GM21515 (cell line): Measurements from ENCODE around the gene ZNF827.

ENCODE experiments used
- ATAC-seq: cut with Tn5 transposase; IDR thresholded peaks from one replicate; pipeline ENCODE4 v1.9.1; 2021; ENCODE audit not compliant: unreplicated experiment

Gene ZNF827

DNA sequence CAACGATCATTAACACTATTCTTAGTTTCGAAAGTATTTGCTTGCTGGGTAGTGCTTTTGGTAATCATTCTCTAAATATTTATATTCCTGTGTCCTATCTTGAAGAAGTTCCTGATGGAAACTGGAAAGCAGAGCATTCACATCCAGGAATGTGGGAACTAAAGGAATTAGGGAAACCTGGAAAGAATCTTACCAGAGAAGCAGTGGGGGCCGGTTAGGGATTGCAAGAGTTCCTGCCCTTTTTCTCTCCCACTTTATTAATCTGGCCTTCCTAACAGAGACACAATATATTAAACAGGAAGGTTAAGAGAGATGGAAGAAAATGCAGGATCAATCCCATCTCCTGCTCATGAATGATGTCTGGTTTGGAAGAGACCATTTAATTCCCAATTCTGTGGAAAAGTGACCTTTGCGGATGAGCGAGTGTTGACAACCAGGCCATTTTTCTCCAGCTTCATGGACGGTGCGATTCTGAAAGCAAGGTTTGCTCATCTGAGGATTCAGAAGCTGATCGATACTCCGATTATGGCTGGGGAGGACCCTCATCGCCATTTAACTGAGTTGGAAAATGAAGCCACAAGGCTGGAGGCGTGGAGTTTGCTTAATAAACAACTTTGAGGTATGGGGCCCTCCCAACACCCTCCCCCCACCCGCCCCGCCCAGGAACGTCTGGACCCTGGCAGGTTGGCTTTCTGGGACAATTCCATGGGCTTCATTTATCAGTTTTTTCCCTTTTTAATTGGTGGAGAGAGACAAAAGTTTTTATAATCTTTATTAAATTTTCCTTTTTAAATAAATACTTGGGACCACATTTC, 206.4 kb downstream of the ZNF827 start:
- no peak for ATAC-seq

DNA sequence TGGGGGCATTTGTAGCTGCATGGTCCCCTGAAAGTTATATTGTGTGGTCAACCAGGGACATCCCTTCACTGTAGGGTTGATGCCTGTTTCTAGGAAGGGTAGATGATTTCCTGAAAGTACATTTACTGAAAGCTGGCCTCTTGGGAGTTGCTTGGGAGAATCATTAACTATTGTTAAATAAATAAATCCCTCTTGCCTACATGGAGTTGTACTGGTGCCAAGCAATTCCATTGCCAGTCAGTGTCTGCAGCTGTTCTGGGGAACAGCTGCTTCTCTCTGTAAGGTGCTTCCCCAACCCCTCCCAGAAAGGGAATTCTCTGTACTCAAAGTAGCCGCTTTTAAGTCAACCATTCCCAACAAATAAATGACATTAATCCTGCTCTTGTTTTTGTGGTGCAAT, 207.6 kb downstream of the ZNF827 start:
- no peak for ATAC-seq

DNA sequence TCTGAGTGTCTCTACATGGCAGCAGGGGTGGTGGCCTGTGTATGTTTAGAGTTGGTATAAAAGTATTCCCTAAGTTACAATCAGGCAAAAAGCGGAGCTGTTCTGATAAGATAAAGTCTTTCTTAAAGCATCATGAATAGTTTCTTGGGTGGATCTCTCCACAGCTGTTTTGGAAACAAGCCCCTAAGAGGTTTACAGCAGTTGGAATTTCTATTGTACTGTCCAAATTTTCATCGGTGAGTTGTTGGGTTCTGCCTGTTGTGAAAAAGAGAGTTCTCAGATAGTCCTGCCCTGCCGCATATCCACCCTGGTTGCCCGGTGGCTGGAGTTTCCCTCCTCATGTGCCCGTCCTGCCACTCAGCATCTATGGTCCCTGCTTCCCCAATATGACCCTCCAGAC, 208.6 kb downstream of the ZNF827 start:
- ATAC-seq = no peak

DNA sequence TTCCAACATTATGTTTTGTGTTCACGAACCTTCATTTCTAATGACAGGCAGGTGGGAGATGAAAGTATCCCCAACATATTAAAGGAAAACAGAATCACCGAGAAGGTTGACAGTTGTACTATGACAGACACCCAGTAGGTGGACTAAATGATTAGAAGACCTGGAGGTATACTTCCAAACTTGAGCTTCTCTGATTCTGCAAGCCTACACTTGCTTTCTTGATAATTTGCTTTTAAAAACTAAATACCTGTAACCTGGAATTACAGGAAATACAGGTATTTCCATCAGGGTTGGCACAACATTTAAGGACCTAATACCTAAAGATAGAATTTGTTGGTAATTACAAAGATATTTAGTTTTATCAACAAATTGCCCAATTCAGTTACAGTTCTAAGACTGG, 215.3 kb downstream of the ZNF827 start:
- ATAC-seq = no peak

DNA sequence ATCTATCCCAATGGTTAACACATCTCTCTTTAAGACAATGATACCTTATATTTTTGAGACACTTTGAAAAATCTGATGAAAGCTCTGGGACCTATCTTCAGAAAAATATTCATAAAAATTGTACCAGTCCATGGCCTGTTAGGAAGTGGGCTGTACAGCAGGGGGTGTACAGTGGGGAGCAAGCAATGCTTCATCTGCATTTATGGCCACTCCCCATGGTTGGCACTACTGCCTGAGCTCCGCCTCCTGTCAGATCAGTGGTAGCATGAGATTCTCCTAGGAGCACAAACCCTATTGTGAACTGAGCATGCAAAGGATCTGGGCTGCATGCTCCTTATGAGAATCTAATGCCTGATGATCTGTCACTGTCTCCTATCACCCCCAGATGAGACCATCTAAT, 216.1 kb downstream of the ZNF827 start:
- ATAC-seq = no peak

DNA sequence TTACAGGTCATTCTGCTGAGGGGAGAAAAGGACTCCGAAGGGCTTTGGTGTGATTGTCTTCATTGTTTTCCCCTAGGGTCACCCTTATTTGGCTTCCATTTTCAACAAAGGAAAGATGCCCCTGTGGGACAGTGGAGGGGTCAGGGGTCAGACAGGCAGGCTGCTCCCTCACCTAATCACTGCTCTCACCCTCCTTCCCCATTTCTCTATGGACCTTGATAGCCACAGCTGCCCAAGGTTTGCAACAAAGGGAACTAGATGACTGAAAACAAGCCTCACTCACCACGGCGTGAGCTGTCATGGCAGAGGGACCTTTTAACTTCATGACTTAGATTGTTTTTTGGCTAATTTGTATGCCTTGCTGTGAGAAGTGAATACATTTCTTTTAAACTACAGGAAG, 218.0 kb downstream of the ZNF827 start:
- ATAC-seq = peak; percentile 7

DNA sequence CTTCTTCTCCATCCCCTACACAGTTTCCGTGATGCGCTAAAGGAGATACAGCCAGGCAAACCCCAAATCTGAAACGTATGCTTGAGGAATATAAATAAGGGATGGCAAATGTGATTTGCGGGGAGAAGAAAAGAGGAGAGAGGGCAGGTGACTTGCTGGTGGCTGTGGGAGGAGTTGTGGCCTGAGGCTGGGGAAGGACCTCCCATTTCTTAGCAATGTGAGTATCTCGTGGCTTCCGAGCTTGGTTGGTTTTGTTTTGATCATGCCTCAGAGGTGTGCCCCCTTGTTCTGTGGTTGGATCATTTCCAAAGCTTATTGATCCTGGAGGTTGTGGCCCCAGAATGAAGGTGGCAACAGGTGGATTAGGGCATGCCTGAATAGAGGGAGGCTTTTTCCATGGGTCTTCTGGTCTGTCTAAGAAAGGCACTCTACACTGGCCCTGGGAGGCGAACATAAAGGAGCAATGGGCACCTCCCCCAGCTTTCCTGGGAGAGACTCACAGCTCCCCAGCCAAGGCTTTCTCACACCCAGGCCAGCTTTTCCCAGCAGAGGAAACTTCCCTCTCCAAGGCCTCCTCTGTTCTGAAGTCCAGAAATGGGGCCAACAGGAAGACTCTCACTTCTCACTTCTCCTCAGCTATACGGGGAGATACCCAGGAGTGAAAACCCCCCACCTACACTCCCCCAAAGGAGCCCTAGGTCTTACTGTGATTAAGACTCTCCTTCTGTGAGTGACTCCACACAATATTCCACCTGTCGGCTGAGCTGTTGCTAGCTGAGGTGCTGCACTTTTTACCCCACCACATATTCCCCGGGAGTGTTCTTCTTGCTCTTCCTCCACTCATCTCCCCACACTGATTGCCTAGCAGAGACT, 218.6 kb downstream of the ZNF827 start:
- ATAC-seq = peak; percentile 85

DNA sequence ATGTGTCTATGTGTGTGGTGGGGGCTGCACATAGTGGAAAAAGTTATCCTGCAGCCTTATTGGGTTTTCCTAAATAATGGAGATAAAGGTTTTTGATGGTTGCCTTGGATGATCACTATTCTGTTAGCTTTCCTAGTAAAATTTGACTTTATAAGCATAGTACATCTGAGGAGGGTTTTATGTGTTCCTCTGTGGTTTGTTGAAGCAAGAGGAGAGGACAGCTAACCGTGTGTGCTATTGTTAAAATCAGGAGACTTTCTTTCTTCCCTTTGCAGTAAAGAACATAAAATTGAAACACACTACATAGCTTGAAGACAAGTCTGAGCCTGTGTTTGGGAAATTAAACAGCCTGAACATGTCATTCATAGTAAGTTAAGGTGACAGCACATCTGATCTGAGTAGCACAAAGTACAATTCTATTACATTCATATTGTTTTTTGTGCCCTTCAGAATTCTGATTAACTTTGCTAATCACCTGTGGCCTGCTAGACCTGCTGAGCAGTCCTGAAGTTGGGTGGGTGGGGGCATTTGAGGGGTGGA, 221.9 kb downstream of the ZNF827 start:
- no peak for ATAC-seq

DNA sequence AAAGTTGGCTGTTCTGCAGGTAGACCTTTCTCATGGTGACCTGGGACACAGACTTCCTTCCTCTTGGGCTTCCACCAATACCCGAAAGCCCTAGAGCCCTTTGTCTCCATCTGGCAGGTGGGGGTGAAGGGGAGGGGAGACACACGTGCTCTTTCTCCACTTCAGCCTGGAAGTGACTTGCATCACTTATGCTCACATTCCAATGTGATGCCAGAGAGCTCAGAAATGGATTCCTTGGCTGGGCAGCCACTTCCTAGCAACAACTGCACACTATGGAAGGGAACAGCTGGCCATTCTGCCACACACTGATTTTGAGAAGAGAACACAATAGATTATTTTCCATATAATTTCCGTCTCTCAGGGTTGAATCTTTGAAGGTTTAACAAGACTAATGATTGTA, 222.4 kb downstream of the ZNF827 start:
- no peak for ATAC-seq

DNA sequence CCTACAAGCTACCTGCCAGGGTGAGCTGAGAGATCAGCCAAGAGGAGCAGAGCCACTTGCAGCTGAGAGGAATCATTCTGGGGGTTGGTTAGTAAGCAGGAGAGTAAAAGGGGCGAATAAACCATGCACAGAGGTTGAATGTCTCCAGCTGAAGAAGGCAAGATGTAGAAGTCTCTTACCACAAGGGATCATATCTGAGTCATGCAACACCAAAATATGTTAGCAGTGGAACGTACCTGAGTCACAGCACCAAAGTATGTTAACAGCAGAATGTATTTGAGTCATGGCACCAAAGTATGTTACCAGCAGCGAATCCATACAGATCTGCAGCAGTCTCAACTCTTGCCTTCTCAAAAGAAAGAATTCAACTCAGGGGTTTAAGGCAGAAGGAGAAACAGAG, 228.8 kb downstream of the ZNF827 start:
- ATAC-seq = peak; percentile 69

DNA sequence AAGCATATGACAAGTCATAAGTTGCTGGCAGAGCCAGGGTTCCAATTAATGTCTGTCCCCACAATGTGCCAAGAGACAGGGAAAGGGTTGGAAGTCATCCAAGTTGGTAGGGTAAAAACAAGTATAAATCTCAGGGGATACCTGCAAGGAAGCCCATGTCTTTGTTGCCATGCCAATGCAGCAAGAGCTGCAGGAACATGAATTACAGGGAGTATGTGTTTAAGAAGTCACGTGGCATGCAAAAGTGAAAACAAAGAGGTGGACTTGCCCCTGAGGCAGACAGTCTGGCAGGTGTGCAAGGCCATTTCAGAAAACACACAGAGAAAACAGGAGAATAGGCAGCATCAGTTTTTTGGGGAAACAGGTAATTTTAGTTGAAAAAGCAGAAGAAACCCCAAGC, 229.3 kb downstream of the ZNF827 start:
- ATAC-seq = peak; percentile 18
